Fibroblast of pulmonary artery (primary cell): ENCODE data around the gene ACOX2.

Source experiments
- DNase-seq: peaks from one replicate; pipeline ENCODE4 v3.0.0-alpha.2; 2010; ENCODE audit warnings: low read depth
- H3K4me3 ChIP-seq: replicated peaks from 2 replicates; pipeline ENCODE4 v1.5.1; 2011; ENCODE audit warnings: low read depth, mild to moderate bottlenecking, control low read depth, low read length, moderate library complexity
- CTCF ChIP-seq: IDR thresholded peaks from 2 replicates; pipeline ENCODE4 v1.5.1; 2011; ENCODE audit warnings: mild to moderate bottlenecking, control low read depth, low read length, inconsistent platforms; ENCODE audit errors: missing control alignments

ACOX2 gene

GRCh38 chr3:58490860-58491501 lies 46.0 kb downstream of the ACOX2 start:
- H3K4me3 ChIP-seq = peak overlapping the region; percentile 55
- DNase-seq = no peak
- TF ChIP-seq CTCF = no peak

- TF ChIP-seq CTCF = no peak
- DNase-seq = no peak
- H3K4me3 ChIP-seq = no peak overlapping the region
Observed at GRCh38 chr3:58488967-58489366, 48.0 kb downstream of the ACOX2 start.

- peak; percentile 63 for DNase-seq
Observed at GRCh38 chr3:58487140-58487886, 49.7 kb downstream of the ACOX2 start.

GRCh38 chr3:58485801-58486435 lies 51.1 kb downstream of the ACOX2 start:
- DNase-seq = no peak
- no peak overlapping the region for H3K4me3 ChIP-seq
- no peak for TF ChIP-seq CTCF

More at GRCh38 chr3:58487140-58487886, 49.7 kb downstream of the ACOX2 start:
- TF ChIP-seq CTCF = no peak
- H3K4me3 ChIP-seq = no peak overlapping the region

GRCh38 chr3:58484722-58485069 lies 52.3 kb downstream of the ACOX2 start:
- no peak for DNase-seq
- no peak overlapping the region for H3K4me3 ChIP-seq
- no peak for TF ChIP-seq CTCF

GRCh38 chr3:58484045-58484721 lies 52.8 kb downstream of the ACOX2 start:
- no peak for DNase-seq
- no peak overlapping the region for H3K4me3 ChIP-seq
- no peak for TF ChIP-seq CTCF
